ENCODE data around the gene TMC1.

The TMC1 gene

DNA sequence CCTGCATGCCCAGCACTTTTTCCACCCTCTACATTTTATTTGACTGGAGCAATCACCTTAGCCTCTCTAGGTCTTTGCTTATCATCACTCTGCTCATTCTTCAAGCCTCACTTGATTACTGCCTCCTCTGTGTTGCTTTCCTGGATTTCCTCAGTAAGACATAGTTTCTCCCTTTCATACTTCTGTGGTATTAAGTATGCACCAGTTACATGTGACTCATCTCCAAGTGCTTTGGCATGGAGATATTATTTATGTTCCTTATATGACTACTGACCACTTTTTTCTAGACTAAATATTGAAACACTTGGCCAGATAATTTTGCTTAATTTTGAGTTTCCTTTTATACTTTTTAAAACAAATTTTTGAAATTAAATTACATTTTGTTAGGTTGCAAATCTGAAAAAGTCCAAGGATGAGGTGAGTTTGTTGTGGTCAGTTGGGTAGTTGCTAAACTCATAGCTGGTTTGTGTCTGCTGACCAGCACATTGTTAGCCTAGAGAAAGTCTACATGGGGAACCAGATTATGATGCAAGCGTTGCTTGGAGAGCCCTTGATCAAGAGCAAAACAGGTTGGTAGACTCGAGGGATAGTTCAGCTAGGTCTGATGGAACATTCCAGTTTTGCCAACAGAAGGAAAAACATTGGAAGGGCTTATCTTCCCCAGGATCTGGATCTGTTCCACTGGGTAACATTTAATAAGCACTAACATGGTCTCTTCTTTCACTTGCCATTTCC lies 140.2 kb downstream of the TMC1 start:
- TF ChIP-seq ZNF565 (CRISPR knock-in tag; conservative IDR thresholded peaks at IDR 0.05; ENCODE audit: low read depth): no peak
- TF ChIP-seq OSR1 (CRISPR knock-in tag; IDR thresholded peaks at IDR 0.05): no peak
- no peak for TF ChIP-seq CSDC2 (CRISPR knock-in tag; IDR thresholded peaks at IDR 0.05)
- TF ChIP-seq RARB (CRISPR knock-in tag; IDR thresholded peaks at IDR 0.05): no peak
- TF ChIP-seq TOX (CRISPR knock-in tag; IDR thresholded peaks at IDR 0.05; ENCODE audit: borderline replicate concordance): no peak
- no peak for TF ChIP-seq ZNF70 (CRISPR knock-in tag; IDR thresholded peaks at IDR 0.05)
- TF ChIP-seq CREB5 (CRISPR knock-in tag; IDR thresholded peaks at IDR 0.05; ENCODE audit: low read depth): no peak
- no peak for TF ChIP-seq ZC3H10 (CRISPR knock-in tag; IDR thresholded peaks at IDR 0.05)
- TF ChIP-seq TCF4 (CRISPR knock-in tag; IDR thresholded peaks at IDR 0.05; ENCODE audit: borderline replicate concordance): no peak
- no peak for TF ChIP-seq ZFP30 (CRISPR knock-in tag; IDR thresholded peaks at IDR 0.05)
- TF ChIP-seq ESRRG (CRISPR knock-in tag; IDR thresholded peaks at IDR 0.05): no peak
- no peak for TF ChIP-seq ARNTL (CRISPR knock-in tag; IDR thresholded peaks at IDR 0.05; ENCODE audit: borderline replicate concordance, low read depth)
- no peak for TF ChIP-seq PPARA (CRISPR knock-in tag; IDR thresholded peaks at IDR 0.05; ENCODE audit: borderline replicate concordance)
- TF ChIP-seq GLIS3 (CRISPR knock-in tag; IDR thresholded peaks at IDR 0.05): no peak
- TF ChIP-seq, protein P1, sequence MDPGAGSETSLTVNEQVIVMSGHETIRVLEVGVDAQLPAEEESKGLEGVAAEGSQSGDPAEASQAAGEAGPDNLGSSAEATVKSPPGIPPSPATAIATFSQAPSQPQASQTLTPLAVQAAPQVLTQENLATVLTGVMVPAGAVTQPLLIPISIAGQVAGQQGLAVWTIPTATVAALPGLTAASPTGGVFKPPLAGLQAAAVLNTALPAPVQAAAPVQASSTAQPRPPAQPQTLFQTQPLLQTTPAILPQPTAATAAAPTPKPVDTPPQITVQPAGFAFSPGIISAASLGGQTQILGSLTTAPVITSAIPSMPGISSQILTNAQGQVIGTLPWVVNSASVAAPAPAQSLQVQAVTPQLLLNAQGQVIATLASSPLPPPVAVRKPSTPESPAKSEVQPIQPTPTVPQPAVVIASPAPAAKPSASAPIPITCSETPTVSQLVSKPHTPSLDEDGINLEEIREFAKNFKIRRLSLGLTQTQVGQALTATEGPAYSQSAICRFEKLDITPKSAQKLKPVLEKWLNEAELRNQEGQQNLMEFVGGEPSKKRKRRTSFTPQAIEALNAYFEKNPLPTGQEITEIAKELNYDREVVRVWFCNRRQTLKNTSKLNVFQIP (CRISPR knock-in tag; IDR thresholded peaks at IDR 0.05; ENCODE audit: borderline replicate concordance, low read depth): no peak
- TF ChIP-seq CSRNP3 (CRISPR knock-in tag; IDR thresholded peaks at IDR 0.05): no peak
- TF ChIP-seq, protein P2, sequence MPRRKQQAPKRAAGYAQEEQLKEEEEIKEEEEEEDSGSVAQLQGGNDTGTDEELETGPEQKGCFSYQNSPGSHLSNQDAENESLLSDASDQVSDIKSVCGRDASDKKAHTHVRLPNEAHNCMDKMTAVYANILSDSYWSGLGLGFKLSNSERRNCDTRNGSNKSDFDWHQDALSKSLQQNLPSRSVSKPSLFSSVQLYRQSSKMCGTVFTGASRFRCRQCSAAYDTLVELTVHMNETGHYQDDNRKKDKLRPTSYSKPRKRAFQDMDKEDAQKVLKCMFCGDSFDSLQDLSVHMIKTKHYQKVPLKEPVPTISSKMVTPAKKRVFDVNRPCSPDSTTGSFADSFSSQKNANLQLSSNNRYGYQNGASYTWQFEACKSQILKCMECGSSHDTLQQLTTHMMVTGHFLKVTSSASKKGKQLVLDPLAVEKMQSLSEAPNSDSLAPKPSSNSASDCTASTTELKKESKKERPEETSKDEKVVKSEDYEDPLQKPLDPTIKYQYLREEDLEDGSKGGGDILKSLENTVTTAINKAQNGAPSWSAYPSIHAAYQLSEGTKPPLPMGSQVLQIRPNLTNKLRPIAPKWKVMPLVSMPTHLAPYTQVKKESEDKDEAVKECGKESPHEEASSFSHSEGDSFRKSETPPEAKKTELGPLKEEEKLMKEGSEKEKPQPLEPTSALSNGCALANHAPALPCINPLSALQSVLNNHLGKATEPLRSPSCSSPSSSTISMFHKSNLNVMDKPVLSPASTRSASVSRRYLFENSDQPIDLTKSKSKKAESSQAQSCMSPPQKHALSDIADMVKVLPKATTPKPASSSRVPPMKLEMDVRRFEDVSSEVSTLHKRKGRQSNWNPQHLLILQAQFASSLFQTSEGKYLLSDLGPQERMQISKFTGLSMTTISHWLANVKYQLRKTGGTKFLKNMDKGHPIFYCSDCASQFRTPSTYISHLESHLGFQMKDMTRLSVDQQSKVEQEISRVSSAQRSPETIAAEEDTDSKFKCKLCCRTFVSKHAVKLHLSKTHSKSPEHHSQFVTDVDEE (CRISPR knock-in tag; IDR thresholded peaks at IDR 0.05): no peak
- TF ChIP-seq SNAI2 (CRISPR knock-in tag; IDR thresholded peaks at IDR 0.05): no peak
- no peak for TF ChIP-seq BACH2 (CRISPR knock-in tag; IDR thresholded peaks at IDR 0.05; ENCODE audit: borderline replicate concordance)
- no peak for ATAC-seq

GRCh38 chr9:72665421-72665820 lies 144.0 kb downstream of the TMC1 start:
- ATAC-seq: no peak

More at GRCh38 chr9:72665421-72665820, 144.0 kb downstream of the TMC1 start:
- no peak for TF ChIP-seq ZNF565 (CRISPR knock-in tag; conservative IDR thresholded peaks at IDR 0.05; ENCODE audit: low read depth)
- TF ChIP-seq ZNF70 (CRISPR knock-in tag; IDR thresholded peaks at IDR 0.05): no peak
- no peak for TF ChIP-seq GLIS3 (CRISPR knock-in tag; IDR thresholded peaks at IDR 0.05)
- TF ChIP-seq ZFP30 (CRISPR knock-in tag; IDR thresholded peaks at IDR 0.05): no peak
- TF ChIP-seq OSR1 (CRISPR knock-in tag; IDR thresholded peaks at IDR 0.05): no peak
- no peak for TF ChIP-seq ZFP3 (CRISPR knock-in tag; IDR thresholded peaks at IDR 0.05)
- no peak for TF ChIP-seq ISL1 (CRISPR knock-in tag; IDR thresholded peaks at IDR 0.05)
- TF ChIP-seq ZNF8 (CRISPR knock-in tag; IDR thresholded peaks at IDR 0.05): no peak
- no peak for TF ChIP-seq RARB (CRISPR knock-in tag; IDR thresholded peaks at IDR 0.05)
- no peak for TF ChIP-seq TOX (CRISPR knock-in tag; IDR thresholded peaks at IDR 0.05; ENCODE audit: borderline replicate concordance)
- TF ChIP-seq CSDC2 (CRISPR knock-in tag; IDR thresholded peaks at IDR 0.05): no peak
- no peak for TF ChIP-seq ARNTL (CRISPR knock-in tag; IDR thresholded peaks at IDR 0.05; ENCODE audit: borderline replicate concordance, low read depth)
- TF ChIP-seq ZC3H10 (CRISPR knock-in tag; IDR thresholded peaks at IDR 0.05): no peak
- no peak for TF ChIP-seq PATZ1 (CRISPR knock-in tag; IDR thresholded peaks at IDR 0.05; ENCODE audit: borderline replicate concordance)
- no peak for TF ChIP-seq SNAI2 (CRISPR knock-in tag; IDR thresholded peaks at IDR 0.05)
- TF ChIP-seq CREB5 (CRISPR knock-in tag; IDR thresholded peaks at IDR 0.05; ENCODE audit: low read depth): no peak
- no peak for TF ChIP-seq TCF4 (CRISPR knock-in tag; IDR thresholded peaks at IDR 0.05; ENCODE audit: borderline replicate concordance)
- TF ChIP-seq PPARA (CRISPR knock-in tag; IDR thresholded peaks at IDR 0.05; ENCODE audit: borderline replicate concordance): no peak
- TF ChIP-seq ESRRG (CRISPR knock-in tag; IDR thresholded peaks at IDR 0.05): no peak
- no peak for TF ChIP-seq CSRNP3 (CRISPR knock-in tag; IDR thresholded peaks at IDR 0.05)

Data from SK-N-SH treated with all-trans-retinoic acid at 6 μM for 48 hours (cell line).